HL-60 (cell line): ENCODE data around the gene CDC37.

Experiments
- CTCF ChIP-seq: IDR thresholded peaks from one replicate; pipeline ENCODE4 v1.5.1; 2011; ENCODE audit warnings: low read length, control low read depth, inconsistent platforms; ENCODE audit not compliant: insufficient read depth
- GABPA ChIP-seq: IDR thresholded peaks from 2 replicates; pipeline ENCODE4 v1.6.1; 2012; ENCODE audit warnings: low read depth
- POLR2AphosphoS5 ChIP-seq: IDR thresholded peaks from 2 replicates; pipeline ENCODE4 v1.6.1; 2012; ENCODE audit warnings: low read depth
- REST ChIP-seq: IDR thresholded peaks from 2 replicates; pipeline ENCODE4 v1.6.1; 2012; ENCODE audit warnings: low read depth; ENCODE audit not compliant: insufficient replicate concordance
- SPI1 ChIP-seq: IDR thresholded peaks from 2 replicates; pipeline ENCODE4 v1.6.1; 2012; ENCODE audit warnings: low read depth, mild to moderate bottlenecking, borderline replicate concordance

GRCh38 chr19:10432736-10433130 is 29.4 kb upstream of the CDC37 start:
- TF ChIP-seq CTCF (no peak), GABPA (no peak), POLR2AphosphoS5 (no peak), REST (no peak), SPI1 (no peak)
